SU-DHL-6 (cell line): ENCODE data around the gene TLN1.
A peak's percentile ranks its signal among the peaks of the same experiment; 100 is the strongest.

ENCODE experiments used
- H2AFZ ChIP-seq: fragments of 200-600 bp; sonication (generic); 2 replicates; pipeline ENCODE4 v1.6.1; 2014; ENCODE audit warnings: low read depth, mild to moderate bottlenecking, moderate library complexity, mixed read lengths, antibody characterized with exemption, low read length; ENCODE audit not compliant: severe bottlenecking
- H3F3A ChIP-seq: fragments of 200-600 bp; shearing (Covaris generic); 2 replicates; pipeline ENCODE4 v1.6.0; 2016; ENCODE audit warnings: antibody characterized with exemption, mild to moderate bottlenecking; ENCODE audit not compliant: insufficient read depth
- H3K27ac ChIP-seq: fragments of 200-600 bp; sonication (generic); 2 replicates; pipeline ENCODE4 v1.5.1; 2016; ENCODE audit warnings: low read depth, mild to moderate bottlenecking, low read length, moderate library complexity, mixed read lengths
- H3K27me3 ChIP-seq: fragments of 200-600 bp; sonication (generic), shearing (Covaris generic); 2 replicates; pipeline ENCODE4 v1.6.0; 2014; ENCODE audit warnings: mild to moderate bottlenecking, low read length
- H3K36me3 ChIP-seq: fragments of 200-600 bp; sonication (generic); 2 replicates; pipeline ENCODE4 v1.6.1; 2014; ENCODE audit warnings: mild to moderate bottlenecking, low read length, mixed read lengths
- H3K4me2 ChIP-seq: fragments of 300-600, 200-600 bp; shearing (Covaris generic), sonication (generic); 2 replicates; pipeline ENCODE4 v1.6.0; 2014; ENCODE audit warnings: low read length, low read depth, mild to moderate bottlenecking; ENCODE audit not compliant: poor library complexity, severe bottlenecking
- H3K4me3 ChIP-seq: fragments of 200-600 bp; sonication (generic); 2 replicates; pipeline ENCODE4 v1.5.1; 2014; ENCODE audit warnings: antibody characterized with exemption, low read length, mild to moderate bottlenecking, mixed read lengths; ENCODE audit not compliant: insufficient read depth, poor library complexity, severe bottlenecking
- H3K79me2 ChIP-seq: fragments of 200-600 bp; sonication (generic); 2 replicates; pipeline ENCODE4 v1.6.1; 2014; ENCODE audit warnings: mild to moderate bottlenecking, low read length, moderate library complexity; ENCODE audit not compliant: insufficient read depth
- H3K9ac ChIP-seq: fragments of 200-600 bp; sonication (generic); 2 replicates; pipeline ENCODE4 v1.7.0; 2014; ENCODE audit warnings: mild to moderate bottlenecking, low read length
- H3K9me2 ChIP-seq: fragments of 200-600 bp; sonication (generic); replicated peaks from 2 replicates; pipeline ENCODE4 v1.6.1; 2014; ENCODE audit warnings: low read length; ENCODE audit not compliant: insufficient read depth
- H3K9me3 ChIP-seq: fragments of 200-600 bp; sonication (generic); 2 replicates; pipeline ENCODE4 v1.6.1; 2014; ENCODE audit warnings: low read length, mixed read lengths; ENCODE audit not compliant: insufficient read depth
- H4K20me1 ChIP-seq: fragments of 200-600 bp; sonication (generic); 2 replicates; pipeline ENCODE4 v1.6.1; 2014; ENCODE audit warnings: low read depth, mild to moderate bottlenecking, antibody characterized with exemption, low read length, moderate library complexity, mixed read lengths
- EZH2phosphoT487 ChIP-seq: fragments of 200-600 bp; sonication (generic), shearing (Covaris generic); conservative IDR thresholded peaks from 2 replicates; pipeline ENCODE4 v1.6.1; 2018; ENCODE audit warnings: mild to moderate bottlenecking, antibody characterized with exemption, low read length, moderate library complexity, mixed read lengths
- TF ChIP-seq, protein P1 (sequence below): fragments of 200-600 bp; sonication (generic); IDR thresholded peaks from one replicate; pipeline ENCODE4 v1.5.1; 2017; ENCODE audit warnings: antibody characterized with exemption, mild to moderate bottlenecking, low read length, moderate library complexity; ENCODE audit not compliant: insufficient read depth, poor library complexity, severe bottlenecking

TLN1 gene

DNA sequence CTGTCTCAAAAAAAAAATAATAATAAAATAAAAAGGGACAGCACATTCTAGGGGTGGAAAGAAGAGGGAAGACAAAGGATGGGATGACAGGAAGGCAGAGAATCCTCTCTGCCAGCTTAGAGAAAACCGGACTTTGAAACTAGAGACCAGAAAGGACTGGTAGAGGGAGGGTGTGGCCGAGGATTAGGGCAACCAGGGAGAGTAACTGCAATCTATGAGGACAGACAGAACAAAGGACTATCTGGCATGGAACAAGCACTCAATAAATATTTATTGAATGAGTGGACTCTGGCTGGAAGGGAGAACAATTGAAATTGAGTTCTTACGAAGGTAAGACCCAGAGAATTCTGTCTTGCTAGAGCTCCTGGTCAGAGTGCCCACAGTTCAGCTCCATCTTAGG is 14.6 kb upstream of the TLN1 start:
- Histone ChIP-seq H3K27me3 (no peaks in the 10 kb centered on the region), H4K20me1 (peaks cover 8% of the 10 kb centered on the region; the same call in 1 of the 2 replicates), H3K9ac (peak overlapping the region; percentile 78; the same call in 1 of the 2 replicates), H2AFZ (no peak overlapping the region), H3K9me2 (no peaks in the 10 kb centered on the region), H3K4me3 (peak overlapping the region; percentile 77), H3K36me3 (peaks cover 10% of the 10 kb centered on the region; the same call in 1 of the 2 replicates), H3F3A (no peaks in the 10 kb centered on the region), H3K4me2 (peak overlapping the region; percentile 67), H3K79me2 (peaks cover 36% of the 10 kb centered on the region), H3K27ac (no peak overlapping the region), H3K9me3 (no peaks in the 10 kb centered on the region)
- TF ChIP-seq, protein P1, sequence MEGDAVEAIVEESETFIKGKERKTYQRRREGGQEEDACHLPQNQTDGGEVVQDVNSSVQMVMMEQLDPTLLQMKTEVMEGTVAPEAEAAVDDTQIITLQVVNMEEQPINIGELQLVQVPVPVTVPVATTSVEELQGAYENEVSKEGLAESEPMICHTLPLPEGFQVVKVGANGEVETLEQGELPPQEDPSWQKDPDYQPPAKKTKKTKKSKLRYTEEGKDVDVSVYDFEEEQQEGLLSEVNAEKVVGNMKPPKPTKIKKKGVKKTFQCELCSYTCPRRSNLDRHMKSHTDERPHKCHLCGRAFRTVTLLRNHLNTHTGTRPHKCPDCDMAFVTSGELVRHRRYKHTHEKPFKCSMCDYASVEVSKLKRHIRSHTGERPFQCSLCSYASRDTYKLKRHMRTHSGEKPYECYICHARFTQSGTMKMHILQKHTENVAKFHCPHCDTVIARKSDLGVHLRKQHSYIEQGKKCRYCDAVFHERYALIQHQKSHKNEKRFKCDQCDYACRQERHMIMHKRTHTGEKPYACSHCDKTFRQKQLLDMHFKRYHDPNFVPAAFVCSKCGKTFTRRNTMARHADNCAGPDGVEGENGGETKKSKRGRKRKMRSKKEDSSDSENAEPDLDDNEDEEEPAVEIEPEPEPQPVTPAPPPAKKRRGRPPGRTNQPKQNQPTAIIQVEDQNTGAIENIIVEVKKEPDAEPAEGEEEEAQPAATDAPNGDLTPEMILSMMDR, result no peak
- TF ChIP-seq EZH2phosphoT487, result no peak

DNA sequence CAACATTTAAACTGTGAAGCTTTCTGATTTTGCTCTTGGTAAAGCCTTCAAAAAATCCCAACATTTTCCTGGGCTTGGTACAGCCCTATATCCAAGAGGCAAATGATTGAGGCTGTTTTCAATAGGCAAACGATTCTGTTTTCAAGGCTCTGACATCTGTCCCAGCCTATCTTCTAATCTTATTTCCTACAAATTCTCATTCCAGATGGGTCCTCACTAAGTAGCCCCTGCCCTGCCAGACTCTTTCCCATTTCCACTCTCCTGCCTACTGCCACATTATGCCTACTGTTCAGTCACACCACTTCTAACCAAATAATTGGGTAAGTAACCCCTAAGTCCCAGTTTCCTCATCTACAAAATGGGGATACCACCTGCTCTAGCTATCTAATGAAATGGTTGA is 13.6 kb upstream of the TLN1 start:
- Histone ChIP-seq H3K4me3 (no peak overlapping the region), H3F3A (no peaks in the 10 kb centered on the region), H3K9ac (no peak overlapping the region), H3K4me2 (peak overlapping the region; percentile 67), H3K27ac (no peak overlapping the region), H3K36me3 (peaks cover 10% of the 10 kb centered on the region; the same call in 1 of the 2 replicates), H3K9me2 (no peaks in the 10 kb centered on the region), H3K79me2 (peaks cover 36% of the 10 kb centered on the region), H2AFZ (no peak overlapping the region), H3K27me3 (no peaks in the 10 kb centered on the region), H4K20me1 (peaks cover 8% of the 10 kb centered on the region; the same call in 1 of the 2 replicates), H3K9me3 (no peaks in the 10 kb centered on the region)
- no peak for TF ChIP-seq EZH2phosphoT487
- TF ChIP-seq, protein P1, result no peak

DNA sequence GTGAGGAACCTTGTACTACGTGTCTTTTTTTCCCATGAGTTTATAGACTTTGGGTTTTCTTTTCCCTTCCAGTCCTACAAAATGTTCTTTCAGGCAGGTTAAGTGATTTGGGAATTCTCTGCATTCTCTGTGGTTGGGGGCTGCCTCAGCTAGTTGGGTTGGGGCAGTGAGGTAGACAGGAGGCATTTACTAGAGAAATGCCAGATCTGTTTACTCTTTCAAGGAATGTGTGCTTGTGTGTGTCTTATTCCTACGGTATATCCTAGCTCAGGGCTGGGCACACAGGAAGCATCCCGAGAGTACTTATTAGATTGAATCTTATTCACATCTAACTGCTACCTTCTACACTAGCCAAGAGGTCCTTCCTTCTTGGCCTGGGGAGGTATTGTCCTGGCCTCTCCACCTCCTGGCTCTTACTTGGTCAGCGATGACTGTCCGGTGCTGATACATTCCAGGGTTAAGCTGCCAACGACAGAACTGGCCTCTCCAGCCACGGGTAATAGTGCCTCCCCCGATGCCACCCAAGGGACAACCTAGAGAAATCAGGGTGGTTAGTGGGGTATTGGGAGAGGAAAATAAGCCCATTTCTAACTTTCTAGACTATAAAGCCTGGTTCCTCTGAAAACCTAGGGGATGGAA is 12.0 kb upstream of the TLN1 start:
- Histone ChIP-seq H3K9me2 (no peaks in the 10 kb centered on the region), H3K36me3 (peaks cover 10% of the 10 kb centered on the region; the same call in 1 of the 2 replicates), H3K4me3 (no peak overlapping the region), H3F3A (no peaks in the 10 kb centered on the region), H2AFZ (no peak overlapping the region), H3K9me3 (no peaks in the 10 kb centered on the region), H3K9ac (no peak overlapping the region), H3K4me2 (no peak overlapping the region), H3K27ac (no peak overlapping the region), H3K79me2 (peaks cover 36% of the 10 kb centered on the region), H4K20me1 (peaks cover 8% of the 10 kb centered on the region; the same call in 1 of the 2 replicates), H3K27me3 (no peaks in the 10 kb centered on the region)
- TF ChIP-seq, protein P1, result no peak
- no peak for TF ChIP-seq EZH2phosphoT487
